IMR-90 (cell line): ENCODE results near the gene GM2A. TPM values are rescaled to one million over a fixed set of nuclear protein-coding genes. Genes with fewer than 3 reads are reported as not detected.

Experiments
- ATAC-seq: fragments of 200-7000 bp; cut with Tn5 transposase; 2 replicates; pipeline ENCODE4 v1.9.1; 2020; ENCODE audit warnings: low read depth, mild to moderate bottlenecking, moderate library complexity
- BruUV-seq: library from RNA; stranded (reverse); fragments of 400-500 nt; replicated peaks from 2 replicates; lab custom pipeline; 2021; lab: Mats Ljungman, UMichigan
- CTCF ChIA-PET: fragments of 300-600 bp; formaldehyde crosslinking; extraction: SDS; loops from one replicate; lab custom pipeline; 2021; ENCODE audit warnings: antibody characterized with exemption; lab: Yijun Ruan, JAX
- POLR2A ChIA-PET: fragments of 300-600 bp; sonication (Branson Sonifier 250); formaldehyde crosslinking; loops from one replicate; lab custom pipeline; 2022; ENCODE audit warnings: antibody characterized with exemption; ENCODE audit not compliant: unreplicated experiment; lab: Charles Lee
- DNase-seq: peaks from one replicate; pipeline ENCODE4 v3.0.0; 2013
- H2AFZ ChIP-seq: replicated peaks from 2 replicates; pipeline ENCODE3; 2013; ENCODE audit warnings: low read length, mild to moderate bottlenecking; ENCODE audit not compliant: poor library complexity
- H2AK5ac ChIP-seq: 2 replicates; pipeline ENCODE4 v1.6.1; 2013; ENCODE audit warnings: low read depth, low read length, inconsistent platforms
- H2AK9ac ChIP-seq: replicated peaks from 2 replicates; pipeline ENCODE3; 2013; ENCODE audit warnings: mild to moderate bottlenecking, low read depth, low read length, moderate library complexity; ENCODE audit not compliant: poor library complexity
- H2BK120ac ChIP-seq: 2 replicates; pipeline ENCODE4 v1.6.1; 2013; ENCODE audit warnings: low read depth, low read length, inconsistent platforms
- H2BK15ac ChIP-seq: 3 replicates; pipeline ENCODE4 v1.6.1; 2013; ENCODE audit warnings: low read depth, low read length, inconsistent platforms
- H2BK20ac ChIP-seq: 2 replicates; pipeline ENCODE4 v1.6.1; 2013; ENCODE audit warnings: low read depth, mild to moderate bottlenecking, inconsistent platforms, low read length, moderate library complexity
- H2BK5ac ChIP-seq: 2 replicates; pipeline ENCODE4 v1.6.1; 2013; ENCODE audit warnings: mild to moderate bottlenecking, low read depth, low read length, inconsistent platforms; ENCODE audit not compliant: poor library complexity, severe bottlenecking
- H3K14ac ChIP-seq: replicated peaks from 2 replicates; pipeline ENCODE4 v1.6.1; 2013; ENCODE audit warnings: low read depth, low read length, inconsistent platforms
- H3K18ac ChIP-seq: 2 replicates; pipeline ENCODE4 v1.6.1; 2013; ENCODE audit warnings: low read depth, low read length, control low read depth
- H3K23ac ChIP-seq: 2 replicates; pipeline ENCODE4 v1.6.1; 2013; ENCODE audit warnings: low read depth, low read length, inconsistent platforms
- H3K27ac ChIP-seq: 2 replicates; pipeline ENCODE4 v1.5.1; 2013; ENCODE audit warnings: mild to moderate bottlenecking, control low read depth, low read length; ENCODE audit not compliant: insufficient read depth
- H3K27me3 ChIP-seq: 2 replicates; pipeline ENCODE4 v1.6.1; 2013; ENCODE audit warnings: low read length; ENCODE audit not compliant: control insufficient read depth, insufficient read depth
- H3K36me3 ChIP-seq: 2 replicates; pipeline ENCODE4 v1.6.1; 2013; ENCODE audit warnings: low read length, mixed read lengths; ENCODE audit not compliant: control insufficient read depth, insufficient read depth
- H3K4ac ChIP-seq: 2 replicates; pipeline ENCODE4 v1.6.1; 2013; ENCODE audit warnings: low read depth, low read length, inconsistent platforms
- H3K4me1 ChIP-seq: 2 replicates; pipeline ENCODE4 v1.6.1; 2013; ENCODE audit warnings: low read length, mixed read lengths; ENCODE audit not compliant: control insufficient read depth, insufficient read depth
- H3K4me2 ChIP-seq: 2 replicates; pipeline ENCODE4 v1.6.1; 2013; ENCODE audit warnings: low read depth, mild to moderate bottlenecking, control low read depth, low read length, moderate library complexity
- H3K4me3 ChIP-seq: 2 replicates; pipeline ENCODE4 v1.5.1; 2013; ENCODE audit warnings: low read depth, mild to moderate bottlenecking, control low read depth, low read length, moderate library complexity; ENCODE audit not compliant: insufficient read depth
- H3K56ac ChIP-seq: 2 replicates; pipeline ENCODE4 v1.6.1; 2013; ENCODE audit warnings: low read length, inconsistent platforms; ENCODE audit not compliant: insufficient read depth; ENCODE audit errors: extremely low read depth
- H3K79me1 ChIP-seq, 2 experiments: 2 replicates each; pipeline ENCODE4 v1.6.1; 2013; ENCODE audit warnings: low read length in 2 of 2, inconsistent platforms in 1 of 2, low read depth in 1 of 2
- H3K9ac ChIP-seq: 2 replicates; pipeline ENCODE4 v1.6.1; 2013; ENCODE audit warnings: low read depth, low read length, control low read depth
- H3K9me1 ChIP-seq: 2 replicates; pipeline ENCODE4 v1.6.1; 2013; ENCODE audit warnings: low read length, inconsistent platforms; ENCODE audit not compliant: insufficient read depth
- H3K9me3 ChIP-seq: 2 replicates; pipeline ENCODE4 v1.6.1; 2013; ENCODE audit warnings: low read length; ENCODE audit not compliant: control insufficient read depth, insufficient read depth
- H4K20me1 ChIP-seq: 2 replicates; pipeline ENCODE4 v1.6.1; 2013; ENCODE audit warnings: low read length, inconsistent platforms; ENCODE audit not compliant: insufficient read depth
- H4K5ac ChIP-seq: 2 replicates; pipeline ENCODE4 v1.6.1; 2013; ENCODE audit warnings: mild to moderate bottlenecking, low read depth, low read length, control low read depth
- H4K8ac ChIP-seq, 2 experiments: 2 replicates each; pipeline ENCODE4 v1.6.1; 2013; ENCODE audit warnings: low read depth in 2 of 2, low read length in 2 of 2, control low read depth in 1 of 2, inconsistent platforms in 1 of 2
- H4K91ac ChIP-seq: 2 replicates; pipeline ENCODE4 v1.6.1; 2013; ENCODE audit warnings: low read depth, low read length, inconsistent platforms; ENCODE audit not compliant: insufficient read depth
- BHLHE40 ChIP-seq: fragments of 150-350 bp; IDR thresholded peaks from 2 replicates; pipeline ENCODE4 v1.6.1; 2016; ENCODE audit warnings: mild to moderate bottlenecking, low read depth, low read length
- CEBPB ChIP-seq: IDR thresholded peaks from 2 replicates; pipeline ENCODE4 v1.6.1; 2012; ENCODE audit warnings: low read depth, low read length, improper control_type of control experiment
- CHD1 ChIP-seq: IDR thresholded peaks from 2 replicates; pipeline ENCODE4 v1.6.1; 2012; ENCODE audit warnings: low read depth, low read length, improper control_type of control experiment
- ELK1 ChIP-seq: fragments of 150-350 bp; IDR thresholded peaks from 2 replicates; pipeline ENCODE4 v1.6.1; 2016; ENCODE audit warnings: low read depth, mild to moderate bottlenecking, low read length, moderate library complexity, borderline replicate concordance
- FOS ChIP-seq: fragments of 150-350 bp; IDR thresholded peaks from 2 replicates; pipeline ENCODE4 v1.6.1; 2016; ENCODE audit warnings: low read depth, low read length
- MAFK ChIP-seq: IDR thresholded peaks from 2 replicates; pipeline ENCODE4 v1.6.1; 2012; ENCODE audit warnings: low read depth, low read length, improper control_type of control experiment
- NFE2L2 ChIP-seq: fragments of 150-350 bp; IDR thresholded peaks from 2 replicates; pipeline ENCODE4 v1.6.1; 2016; ENCODE audit warnings: low read depth, mild to moderate bottlenecking, low read length
- POLR2A ChIP-seq: IDR thresholded peaks from 2 replicates; pipeline ENCODE4 v1.6.1; 2012; ENCODE audit warnings: mild to moderate bottlenecking, low read depth, low read length
- RAD21 ChIP-seq: IDR thresholded peaks from 2 replicates; pipeline ENCODE4 v1.6.1; 2012; ENCODE audit warnings: low read length, improper control_type of control experiment
- RCOR1 ChIP-seq: IDR thresholded peaks from 2 replicates; pipeline ENCODE4 v1.6.1; 2012; ENCODE audit warnings: mild to moderate bottlenecking, low read length, improper control_type of control experiment; ENCODE audit not compliant: insufficient replicate concordance
- RFX5 ChIP-seq: IDR thresholded peaks from 2 replicates; pipeline ENCODE4 v1.8.0; 2012; ENCODE audit warnings: low read depth, mild to moderate bottlenecking, low read length, moderate library complexity
- SMC3 ChIP-seq: fragments of 150-350 bp; IDR thresholded peaks from 2 replicates; pipeline ENCODE4 v1.6.1; 2016; ENCODE audit warnings: low read depth, mild to moderate bottlenecking, antibody characterized with exemption, low read length, moderate library complexity
- WGBS, 2 experiments: methylation state at CpG; one replicate each; pipeline versions ENCODE4 v1.1.5 to v1.1.7; 2013; ENCODE audit warnings: missing lambda C conversion rate in 2 of 2; ENCODE audit not compliant: insufficient read length in 1 of 2; ENCODE audit errors: extremely low coverage in 2 of 2; 5-methylcytosine and 5-hydroxymethylcytosine counted together
- dilution Hi-C: fragments of 300-500 bp; cut with HindIII; formaldehyde crosslinking; loops from one replicate; pipeline ENCODE4 v1.14.3; 2018; ENCODE audit warnings: low sequenced_read_pairs; ENCODE audit not compliant: unreplicated experiment
- in situ Hi-C: fragments of 300-500 bp; cut with MboI; formaldehyde crosslinking; loops from 3 replicates; pipeline ENCODE4 v1.14.3; 2019; ENCODE audit warnings: low sequenced_read_pairs, inconsistent platforms, mixed read lengths
- intact Hi-C: fragments of 100-400 bp; cut with micrococcal nuclease; formaldehyde crosslinking; loops from 2 replicates; pipeline ENCODE4 v1.10.0; 2022
- polyA plus RNA-seq, 3 experiments: library from polyadenylated mRNA; depleted of rRNA; stranded (reverse); fragments of >200 nt; gene quantifications; 2 replicates each; pipeline ENCODE4 v1.2.3, GENCODE V29; 2012; ENCODE audit warnings: low replicate concordance in 1 of 3
- total RNA-seq: library from RNA; depleted of rRNA; stranded (reverse); fragments of >200 nt; gene quantifications from 2 replicates; pipeline ENCODE4 v1.2.3, GENCODE V29; 2012
- TF ChIP-seq, protein P1 (sequence below): conservative IDR thresholded peaks from 2 replicates; pipeline ENCODE4 v1.5.1; 2012; ENCODE audit warnings: mild to moderate bottlenecking, low read depth, low read length, improper control_type of control experiment
- TF ChIP-seq, protein P2 (sequence below): fragments of 150-350 bp; IDR thresholded peaks from 2 replicates; pipeline ENCODE4 v1.6.1; 2017; ENCODE audit warnings: mild to moderate bottlenecking, antibody characterized with exemption, low read length, low read depth

GM2A gene
- total and polyA plus RNA-seq, 2 of the 4 experiments (the other 2 are of a cell fraction): 13.8 to 18.5 TPM

- in situ Hi-C loops: no loop called here
- no TSS peak for BruUV-seq
- H3K79me1 ChIP-seq: no peaks in the 10 kb centered on the region
- TF ChIP-seq, protein P1, sequence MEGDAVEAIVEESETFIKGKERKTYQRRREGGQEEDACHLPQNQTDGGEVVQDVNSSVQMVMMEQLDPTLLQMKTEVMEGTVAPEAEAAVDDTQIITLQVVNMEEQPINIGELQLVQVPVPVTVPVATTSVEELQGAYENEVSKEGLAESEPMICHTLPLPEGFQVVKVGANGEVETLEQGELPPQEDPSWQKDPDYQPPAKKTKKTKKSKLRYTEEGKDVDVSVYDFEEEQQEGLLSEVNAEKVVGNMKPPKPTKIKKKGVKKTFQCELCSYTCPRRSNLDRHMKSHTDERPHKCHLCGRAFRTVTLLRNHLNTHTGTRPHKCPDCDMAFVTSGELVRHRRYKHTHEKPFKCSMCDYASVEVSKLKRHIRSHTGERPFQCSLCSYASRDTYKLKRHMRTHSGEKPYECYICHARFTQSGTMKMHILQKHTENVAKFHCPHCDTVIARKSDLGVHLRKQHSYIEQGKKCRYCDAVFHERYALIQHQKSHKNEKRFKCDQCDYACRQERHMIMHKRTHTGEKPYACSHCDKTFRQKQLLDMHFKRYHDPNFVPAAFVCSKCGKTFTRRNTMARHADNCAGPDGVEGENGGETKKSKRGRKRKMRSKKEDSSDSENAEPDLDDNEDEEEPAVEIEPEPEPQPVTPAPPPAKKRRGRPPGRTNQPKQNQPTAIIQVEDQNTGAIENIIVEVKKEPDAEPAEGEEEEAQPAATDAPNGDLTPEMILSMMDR: no peak; the same call in 1 of the 2 replicates
- peak; percentile 45; the same call in 1 of the 2 replicates for TF ChIP-seq MAFK
- no peak for TF ChIP-seq ELK1
- TF ChIP-seq NFE2L2: no peak
- no peak for TF ChIP-seq CEBPB
- TF ChIP-seq CHD1: no peak
- TF ChIP-seq, protein P2, sequence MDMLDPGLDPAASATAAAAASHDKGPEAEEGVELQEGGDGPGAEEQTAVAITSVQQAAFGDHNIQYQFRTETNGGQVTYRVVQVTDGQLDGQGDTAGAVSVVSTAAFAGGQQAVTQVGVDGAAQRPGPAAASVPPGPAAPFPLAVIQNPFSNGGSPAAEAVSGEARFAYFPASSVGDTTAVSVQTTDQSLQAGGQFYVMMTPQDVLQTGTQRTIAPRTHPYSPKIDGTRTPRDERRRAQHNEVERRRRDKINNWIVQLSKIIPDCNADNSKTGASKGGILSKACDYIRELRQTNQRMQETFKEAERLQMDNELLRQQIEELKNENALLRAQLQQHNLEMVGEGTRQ: no peak
- no peak for TF ChIP-seq RAD21
- TF ChIP-seq SMC3: no peak
- no peak for TF ChIP-seq RCOR1
- no peak for TF ChIP-seq RFX5
- no peak for TF ChIP-seq POLR2A
- no peak for TF ChIP-seq FOS
- TF ChIP-seq BHLHE40: peak; percentile 4; the same call in 1 of the 2 replicates
These were observed 29.3 kb upstream of the GM2A start, which contains the start of gene CCDC69 for GRCh38 chr5:151223447-151224264. TSS of gene CCDC69 (minus strand) at chr5:151224092. CDS start at chr5:151223970, 122 bp downstream.

More at GRCh38 chr5:151223447-151224264, 29.3 kb upstream of the GM2A start, which contains the start of gene CCDC69:
- no peaks in the 10 kb centered on the region for H3K36me3 ChIP-seq
- no peak within 1 kb of the TSS for H3K14ac ChIP-seq
- H2AK9ac ChIP-seq: peak within 1 kb of the TSS; percentile 4
- no peak within 1 kb of the TSS for H3K23ac ChIP-seq
- DNase-seq: peak; percentile 57
- 1% methylated on average over 21 of the region's 58 CpGs; no CpG with 5 or more reads in 1 of the 2 experiments for WGBS, 2 experiments
- no peak within 1 kb of the TSS for H4K5ac ChIP-seq
- H3K18ac ChIP-seq: no peak within 1 kb of the TSS
- no peak within 1 kb of the TSS for H3K4ac ChIP-seq
- peak within 1 kb of the TSS; percentile 11 for H3K4me2 ChIP-seq
- CTCF ChIA-PET: interaction anchor here (0.6 to 2.2 kb wide), 4 partner anchors 9 to 422 kb away, joined by 3 to 10 read pairs (median 4); no protein-coding TSS in a partner anchor
- peak within 1 kb of the TSS; percentile 85 for H2AFZ ChIP-seq
- peaks cover 6% of the 10 kb centered on the region for H3K27me3 ChIP-seq
- H4K20me1 ChIP-seq: no peaks in the 10 kb centered on the region; the same call in 1 of the 2 replicates
- no peak within 1 kb of the TSS for H3K56ac ChIP-seq
- peak; percentile 93 for ATAC-seq
- no peak within 1 kb of the TSS; the same call in 1 of the 2 replicates for H3K9ac ChIP-seq
- no peak within 1 kb of the TSS for H2BK5ac ChIP-seq
- H3K4me1 ChIP-seq: peaks cover 5% of the 10 kb centered on the region
- H2BK20ac ChIP-seq: no peak within 1 kb of the TSS
- H2BK15ac ChIP-seq: no peak within 1 kb of the TSS
- H3K27ac ChIP-seq: no peak within 1 kb of the TSS
- intact Hi-C loops: loop anchor here (1.0 to 5.0 kb wide), 2 partner anchors 11 to 41 kb away; no protein-coding TSS in a partner anchor
- dilution Hi-C loops: no loop called here
- no peak within 1 kb of the TSS for H4K8ac ChIP-seq
- POLR2A ChIA-PET: no interaction called here
- H3K4me3 ChIP-seq: peak within 1 kb of the TSS; percentile 55
- no peak within 1 kb of the TSS for H2AK5ac ChIP-seq
- no peak within 1 kb of the TSS for H4K91ac ChIP-seq
- no peaks in the 10 kb centered on the region for H3K9me3 ChIP-seq
- H3K9me1 ChIP-seq: peaks cover 4% of the 10 kb centered on the region; the same call in 1 of the 2 replicates
- no peak within 1 kb of the TSS for H2BK120ac ChIP-seq
